ENCODE measurements around the gene LRRC55.

DNA sequence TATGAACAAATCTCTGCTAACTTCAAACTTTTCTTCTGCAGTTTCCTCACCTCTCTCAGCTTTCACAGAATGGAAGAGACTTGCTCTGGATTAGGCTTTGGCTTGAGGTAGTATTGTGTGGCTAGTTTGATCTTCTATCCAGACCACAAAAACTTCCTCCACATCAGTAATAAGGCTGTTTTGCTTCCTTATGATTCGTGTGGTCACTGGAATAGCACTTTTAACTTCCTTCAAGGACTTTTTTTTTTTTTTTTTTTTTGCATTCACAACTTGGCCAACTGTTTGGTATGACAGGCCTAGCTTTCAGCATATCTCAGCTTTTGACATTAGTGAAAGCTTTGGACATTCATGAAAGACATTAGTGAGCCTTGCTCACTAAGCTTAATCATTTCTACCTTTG is 47.5 kb upstream of the LRRC55 start:
- TF ChIP-seq, protein P1, sequence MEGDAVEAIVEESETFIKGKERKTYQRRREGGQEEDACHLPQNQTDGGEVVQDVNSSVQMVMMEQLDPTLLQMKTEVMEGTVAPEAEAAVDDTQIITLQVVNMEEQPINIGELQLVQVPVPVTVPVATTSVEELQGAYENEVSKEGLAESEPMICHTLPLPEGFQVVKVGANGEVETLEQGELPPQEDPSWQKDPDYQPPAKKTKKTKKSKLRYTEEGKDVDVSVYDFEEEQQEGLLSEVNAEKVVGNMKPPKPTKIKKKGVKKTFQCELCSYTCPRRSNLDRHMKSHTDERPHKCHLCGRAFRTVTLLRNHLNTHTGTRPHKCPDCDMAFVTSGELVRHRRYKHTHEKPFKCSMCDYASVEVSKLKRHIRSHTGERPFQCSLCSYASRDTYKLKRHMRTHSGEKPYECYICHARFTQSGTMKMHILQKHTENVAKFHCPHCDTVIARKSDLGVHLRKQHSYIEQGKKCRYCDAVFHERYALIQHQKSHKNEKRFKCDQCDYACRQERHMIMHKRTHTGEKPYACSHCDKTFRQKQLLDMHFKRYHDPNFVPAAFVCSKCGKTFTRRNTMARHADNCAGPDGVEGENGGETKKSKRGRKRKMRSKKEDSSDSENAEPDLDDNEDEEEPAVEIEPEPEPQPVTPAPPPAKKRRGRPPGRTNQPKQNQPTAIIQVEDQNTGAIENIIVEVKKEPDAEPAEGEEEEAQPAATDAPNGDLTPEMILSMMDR (conservative IDR thresholded peaks at IDR 0.05 in 1 of 2, IDR thresholded peaks at IDR 0.05 in 1 of 2; ENCODE audit: extremely low read depth in 1 of 2, insufficient read depth in 1 of 2, low read depth in 1 of 2, low read length in 2 of 2), result no peak
- no peak for TF ChIP-seq EZH2 (IDR thresholded peaks at IDR 0.05; ENCODE audit: borderline replicate concordance, low read length)

Data from mammary epithelial cell (primary cell).